ENCODE measurements around the gene ZCCHC7.

DNA sequence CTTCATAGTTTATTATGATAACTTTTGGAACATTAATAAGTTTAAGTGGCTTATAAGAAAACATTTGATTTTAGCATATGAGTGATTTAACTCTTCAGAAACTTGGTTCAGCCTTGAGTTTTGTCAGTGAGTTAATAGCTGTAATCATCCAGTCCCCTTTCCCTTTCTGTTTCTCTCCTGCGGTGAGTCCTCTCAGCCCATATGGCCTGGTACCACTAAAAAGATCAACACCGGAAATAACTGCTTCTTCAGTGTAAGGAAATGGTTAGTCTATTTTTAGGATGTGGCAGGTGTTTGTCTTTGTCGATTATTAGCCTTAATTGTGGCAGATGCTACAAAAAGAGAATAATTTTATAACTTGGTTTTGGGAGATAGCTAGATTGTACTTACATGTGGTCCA is 181.9 kb downstream of the ZCCHC7 start:
- TF ChIP-seq, protein P1, sequence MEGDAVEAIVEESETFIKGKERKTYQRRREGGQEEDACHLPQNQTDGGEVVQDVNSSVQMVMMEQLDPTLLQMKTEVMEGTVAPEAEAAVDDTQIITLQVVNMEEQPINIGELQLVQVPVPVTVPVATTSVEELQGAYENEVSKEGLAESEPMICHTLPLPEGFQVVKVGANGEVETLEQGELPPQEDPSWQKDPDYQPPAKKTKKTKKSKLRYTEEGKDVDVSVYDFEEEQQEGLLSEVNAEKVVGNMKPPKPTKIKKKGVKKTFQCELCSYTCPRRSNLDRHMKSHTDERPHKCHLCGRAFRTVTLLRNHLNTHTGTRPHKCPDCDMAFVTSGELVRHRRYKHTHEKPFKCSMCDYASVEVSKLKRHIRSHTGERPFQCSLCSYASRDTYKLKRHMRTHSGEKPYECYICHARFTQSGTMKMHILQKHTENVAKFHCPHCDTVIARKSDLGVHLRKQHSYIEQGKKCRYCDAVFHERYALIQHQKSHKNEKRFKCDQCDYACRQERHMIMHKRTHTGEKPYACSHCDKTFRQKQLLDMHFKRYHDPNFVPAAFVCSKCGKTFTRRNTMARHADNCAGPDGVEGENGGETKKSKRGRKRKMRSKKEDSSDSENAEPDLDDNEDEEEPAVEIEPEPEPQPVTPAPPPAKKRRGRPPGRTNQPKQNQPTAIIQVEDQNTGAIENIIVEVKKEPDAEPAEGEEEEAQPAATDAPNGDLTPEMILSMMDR (IDR thresholded peaks at IDR 0.05; ENCODE audit: extremely low read depth in 1 of 2, insufficient read depth in 1 of 2, low read depth in 1 of 2, low read length in 2 of 2), result no peak
- TF ChIP-seq EZH2 (IDR thresholded peaks at IDR 0.05; ENCODE audit: borderline replicate concordance, low read depth, low read length, severe bottlenecking) (no peak), POLR2A (IDR thresholded peaks at IDR 0.05; ENCODE audit: low read depth, low read length) (no peak), GATA2 (IDR thresholded peaks at IDR 0.05; ENCODE audit: insufficient read depth, insufficient read length, low read depth, low read length) (no peak), JUN (IDR thresholded peaks at IDR 0.05; ENCODE audit: borderline replicate concordance, insufficient read depth, insufficient read length, low read depth) (no peak), POLR2AphosphoS5 (IDR thresholded peaks at IDR 0.05; ENCODE audit: insufficient read depth, low read depth, low read length) (no peak), MAX (IDR thresholded peaks at IDR 0.05; ENCODE audit: insufficient read depth, insufficient read length) (no peak), MYC (IDR thresholded peaks at IDR 0.05; ENCODE audit: low read depth, low read length) (no peak)
